ENCODE data around the gene KRTAP10-8.

KRTAP10-8 gene

DNA sequence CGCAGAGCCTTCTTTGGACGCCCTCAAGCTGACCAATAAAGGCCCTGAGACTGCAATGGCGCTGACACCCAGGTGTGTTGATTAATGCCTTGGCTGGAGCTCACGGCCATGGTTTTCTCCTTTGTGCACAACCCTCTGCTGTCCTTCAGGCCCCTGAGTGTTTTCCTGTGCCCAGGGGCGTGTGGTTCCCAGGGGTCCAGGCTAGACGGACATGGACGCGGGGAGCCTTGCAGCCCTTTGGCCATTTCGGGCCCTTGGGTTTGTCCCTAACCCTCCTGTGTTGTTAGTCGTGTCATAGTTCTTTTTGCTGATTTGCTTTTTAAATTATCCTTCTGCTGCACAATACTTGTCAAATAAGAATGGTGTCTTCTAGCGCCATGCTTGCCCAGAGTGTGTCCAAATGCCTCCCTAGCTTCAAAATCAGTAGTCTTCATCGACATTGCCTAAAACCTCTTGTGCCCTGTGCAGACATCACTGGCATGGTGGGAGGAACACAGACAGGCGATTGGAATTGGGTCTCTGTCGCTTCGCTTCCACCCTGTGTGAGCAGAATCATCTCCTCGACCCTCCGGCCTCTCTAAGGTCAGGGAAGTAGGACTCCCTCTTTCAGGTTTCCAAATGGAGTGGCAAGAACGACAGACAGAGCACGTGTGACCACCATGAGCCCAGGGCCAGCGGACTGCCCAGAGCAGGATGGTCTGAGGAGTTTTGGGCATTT lies 36.4 kb upstream of the KRTAP10-8 start:
- TF ChIP-seq ZNF565 (CRISPR knock-in tag; conservative IDR thresholded peaks at IDR 0.05; ENCODE audit: low read depth) (no peak), TCF4 (CRISPR knock-in tag; IDR thresholded peaks at IDR 0.05; ENCODE audit: borderline replicate concordance) (no peak), ZNF8 (CRISPR knock-in tag; IDR thresholded peaks at IDR 0.05) (no peak)
- ATAC-seq, result no peak

DNA sequence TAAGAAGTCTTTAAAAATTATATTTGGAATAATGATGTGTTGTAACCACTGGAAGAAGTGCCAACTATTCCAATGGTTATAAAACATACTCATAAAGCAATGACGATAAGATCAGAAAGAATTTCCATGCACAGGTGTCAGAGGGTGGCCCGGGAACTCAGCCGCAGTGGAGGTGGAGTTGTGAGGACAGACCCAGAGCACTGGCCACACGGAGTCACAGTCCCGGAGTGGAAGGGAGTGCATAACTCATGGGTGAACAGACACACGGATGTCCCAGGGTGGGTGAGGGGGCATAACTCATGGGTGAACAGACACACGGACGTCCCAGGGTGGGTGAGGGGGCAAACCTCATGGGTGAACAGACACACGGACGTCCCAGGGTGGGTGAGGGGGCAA lies 35.9 kb upstream of the KRTAP10-8 start:
- ATAC-seq, result no peak
- TF ChIP-seq, protein P1, sequence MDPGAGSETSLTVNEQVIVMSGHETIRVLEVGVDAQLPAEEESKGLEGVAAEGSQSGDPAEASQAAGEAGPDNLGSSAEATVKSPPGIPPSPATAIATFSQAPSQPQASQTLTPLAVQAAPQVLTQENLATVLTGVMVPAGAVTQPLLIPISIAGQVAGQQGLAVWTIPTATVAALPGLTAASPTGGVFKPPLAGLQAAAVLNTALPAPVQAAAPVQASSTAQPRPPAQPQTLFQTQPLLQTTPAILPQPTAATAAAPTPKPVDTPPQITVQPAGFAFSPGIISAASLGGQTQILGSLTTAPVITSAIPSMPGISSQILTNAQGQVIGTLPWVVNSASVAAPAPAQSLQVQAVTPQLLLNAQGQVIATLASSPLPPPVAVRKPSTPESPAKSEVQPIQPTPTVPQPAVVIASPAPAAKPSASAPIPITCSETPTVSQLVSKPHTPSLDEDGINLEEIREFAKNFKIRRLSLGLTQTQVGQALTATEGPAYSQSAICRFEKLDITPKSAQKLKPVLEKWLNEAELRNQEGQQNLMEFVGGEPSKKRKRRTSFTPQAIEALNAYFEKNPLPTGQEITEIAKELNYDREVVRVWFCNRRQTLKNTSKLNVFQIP (CRISPR knock-in tag; IDR thresholded peaks at IDR 0.05; ENCODE audit: borderline replicate concordance, low read depth), result no peak
- TF ChIP-seq ZNF565 (CRISPR knock-in tag; conservative IDR thresholded peaks at IDR 0.05; ENCODE audit: low read depth), result no peak
- no peak for TF ChIP-seq CSDC2 (CRISPR knock-in tag; IDR thresholded peaks at IDR 0.05)
- no peak for TF ChIP-seq PPARA (CRISPR knock-in tag; IDR thresholded peaks at IDR 0.05; ENCODE audit: borderline replicate concordance)
- TF ChIP-seq OSR1 (CRISPR knock-in tag; IDR thresholded peaks at IDR 0.05), result no peak
- no peak for TF ChIP-seq ZFP3 (CRISPR knock-in tag; IDR thresholded peaks at IDR 0.05)
- no peak for TF ChIP-seq ESRRG (CRISPR knock-in tag; IDR thresholded peaks at IDR 0.05)
- TF ChIP-seq ARNTL (CRISPR knock-in tag; IDR thresholded peaks at IDR 0.05; ENCODE audit: borderline replicate concordance, low read depth), result no peak
- TF ChIP-seq, protein P2, sequence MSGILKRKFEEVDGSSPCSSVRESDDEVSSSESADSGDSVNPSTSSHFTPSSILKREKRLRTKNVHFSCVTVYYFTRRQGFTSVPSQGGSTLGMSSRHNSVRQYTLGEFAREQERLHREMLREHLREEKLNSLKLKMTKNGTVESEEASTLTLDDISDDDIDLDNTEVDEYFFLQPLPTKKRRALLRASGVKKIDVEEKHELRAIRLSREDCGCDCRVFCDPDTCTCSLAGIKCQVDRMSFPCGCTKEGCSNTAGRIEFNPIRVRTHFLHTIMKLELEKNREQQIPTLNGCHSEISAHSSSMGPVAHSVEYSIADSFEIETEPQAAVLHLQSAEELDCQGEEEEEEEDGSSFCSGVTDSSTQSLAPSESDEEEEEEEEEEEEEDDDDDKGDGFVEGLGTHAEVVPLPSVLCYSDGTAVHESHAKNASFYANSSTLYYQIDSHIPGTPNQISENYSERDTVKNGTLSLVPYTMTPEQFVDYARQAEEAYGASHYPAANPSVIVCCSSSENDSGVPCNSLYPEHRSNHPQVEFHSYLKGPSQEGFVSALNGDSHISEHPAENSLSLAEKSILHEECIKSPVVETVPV (CRISPR knock-in tag; IDR thresholded peaks at IDR 0.05), result no peak
- TF ChIP-seq TOX (CRISPR knock-in tag; IDR thresholded peaks at IDR 0.05; ENCODE audit: borderline replicate concordance), result no peak
- TF ChIP-seq ZFP30 (CRISPR knock-in tag; IDR thresholded peaks at IDR 0.05), result no peak
- TF ChIP-seq ZC3H10 (CRISPR knock-in tag; IDR thresholded peaks at IDR 0.05), result no peak

DNA sequence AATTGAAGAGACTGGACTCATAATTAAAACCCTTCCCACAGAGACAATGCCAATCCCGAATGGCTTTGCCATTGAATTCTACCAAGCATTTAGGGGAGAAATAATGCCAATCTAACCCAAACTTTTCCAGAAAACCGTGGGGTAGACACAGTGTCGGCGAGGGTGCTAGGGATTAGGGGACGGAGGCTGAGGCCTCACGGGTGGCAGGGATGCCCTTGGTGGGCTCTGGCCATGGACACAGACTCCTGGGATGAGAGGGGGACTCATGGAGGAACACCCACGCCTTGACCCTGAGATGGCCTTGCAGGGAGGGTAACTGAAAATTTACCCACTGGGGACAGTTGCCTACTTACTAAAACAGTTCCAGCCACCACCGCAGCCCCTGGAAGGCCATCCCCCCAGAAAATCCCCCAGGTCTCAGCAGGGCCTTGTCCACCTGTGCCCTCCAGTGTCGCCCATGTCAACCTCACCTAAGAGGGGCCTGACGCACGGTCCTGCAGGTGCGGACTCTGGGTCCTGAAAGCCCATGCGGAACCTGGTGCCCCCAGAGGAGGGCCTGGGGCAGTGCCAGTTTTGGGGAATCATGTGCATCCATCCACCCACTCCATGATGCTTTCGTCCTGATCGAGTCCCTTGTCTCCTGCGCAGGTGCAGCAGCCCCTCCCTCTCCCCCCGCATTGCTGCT lies 33.4 kb upstream of the KRTAP10-8 start:
- no peak for TF ChIP-seq ZNF70 (CRISPR knock-in tag; IDR thresholded peaks at IDR 0.05)
- no peak for TF ChIP-seq PPARA (CRISPR knock-in tag; IDR thresholded peaks at IDR 0.05; ENCODE audit: borderline replicate concordance)
- TF ChIP-seq ZC3H10 (CRISPR knock-in tag; IDR thresholded peaks at IDR 0.05), result no peak
- TF ChIP-seq CSDC2 (CRISPR knock-in tag; IDR thresholded peaks at IDR 0.05), result no peak
- TF ChIP-seq SNAI2 (CRISPR knock-in tag; IDR thresholded peaks at IDR 0.05), result no peak
- TF ChIP-seq TCF4 (CRISPR knock-in tag; IDR thresholded peaks at IDR 0.05; ENCODE audit: borderline replicate concordance), result no peak
- no peak for ATAC-seq

DNA sequence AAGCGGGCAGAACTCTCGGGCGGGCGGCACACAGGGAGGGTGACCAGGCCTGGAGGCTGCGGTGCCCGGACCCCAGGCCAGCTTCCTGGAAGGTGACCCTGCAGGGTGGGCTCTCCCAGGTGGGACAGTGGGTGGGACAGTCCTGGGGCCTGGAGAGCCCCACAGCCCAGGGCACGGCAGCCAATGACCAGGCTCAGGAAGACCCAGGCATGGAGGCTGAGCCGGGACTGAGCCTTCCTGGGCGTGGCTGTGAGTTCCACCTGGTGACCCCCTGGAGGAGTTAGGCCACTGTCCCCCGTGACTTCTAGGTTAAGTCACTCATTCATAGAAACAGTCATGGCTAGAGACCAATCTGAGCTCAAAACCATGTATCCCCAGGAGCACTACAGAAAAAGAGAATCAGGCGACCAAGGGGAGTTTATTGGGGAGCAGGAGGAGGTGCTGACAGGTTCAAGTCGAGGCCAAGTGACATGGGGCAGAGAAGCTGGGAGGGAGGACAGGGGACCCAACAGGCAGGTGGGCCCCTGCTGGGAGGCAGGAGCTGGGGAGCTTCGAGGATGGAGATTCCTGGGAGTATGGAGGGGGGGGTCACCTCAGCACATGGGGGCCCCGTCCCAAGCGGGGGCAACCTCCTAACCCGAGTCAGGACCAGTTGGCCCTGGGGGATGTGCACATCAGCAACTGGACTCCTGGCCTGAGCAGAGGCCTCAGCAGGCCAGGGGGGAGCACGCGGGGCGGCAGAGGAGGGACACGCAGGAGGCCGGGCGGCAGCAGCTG lies 32.6 kb upstream of the KRTAP10-8 start:
- TF ChIP-seq, protein P3, sequence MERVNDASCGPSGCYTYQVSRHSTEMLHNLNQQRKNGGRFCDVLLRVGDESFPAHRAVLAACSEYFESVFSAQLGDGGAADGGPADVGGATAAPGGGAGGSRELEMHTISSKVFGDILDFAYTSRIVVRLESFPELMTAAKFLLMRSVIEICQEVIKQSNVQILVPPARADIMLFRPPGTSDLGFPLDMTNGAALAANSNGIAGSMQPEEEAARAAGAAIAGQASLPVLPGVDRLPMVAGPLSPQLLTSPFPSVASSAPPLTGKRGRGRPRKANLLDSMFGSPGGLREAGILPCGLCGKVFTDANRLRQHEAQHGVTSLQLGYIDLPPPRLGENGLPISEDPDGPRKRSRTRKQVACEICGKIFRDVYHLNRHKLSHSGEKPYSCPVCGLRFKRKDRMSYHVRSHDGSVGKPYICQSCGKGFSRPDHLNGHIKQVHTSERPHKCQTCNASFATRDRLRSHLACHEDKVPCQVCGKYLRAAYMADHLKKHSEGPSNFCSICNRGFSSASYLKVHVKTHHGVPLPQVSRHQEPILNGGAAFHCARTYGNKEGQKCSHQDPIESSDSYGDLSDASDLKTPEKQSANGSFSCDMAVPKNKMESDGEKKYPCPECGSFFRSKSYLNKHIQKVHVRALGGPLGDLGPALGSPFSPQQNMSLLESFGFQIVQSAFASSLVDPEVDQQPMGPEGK (CRISPR knock-in tag; IDR thresholded peaks at IDR 0.05; ENCODE audit: borderline replicate concordance), result no peak
- TF ChIP-seq BACH2 (CRISPR knock-in tag; IDR thresholded peaks at IDR 0.05; ENCODE audit: borderline replicate concordance) (no peak), ZNF565 (CRISPR knock-in tag; conservative IDR thresholded peaks at IDR 0.05; ENCODE audit: low read depth) (no peak), ZC3H10 (CRISPR knock-in tag; IDR thresholded peaks at IDR 0.05) (no peak), OSR1 (CRISPR knock-in tag; IDR thresholded peaks at IDR 0.05) (no peak), ESRRG (CRISPR knock-in tag; IDR thresholded peaks at IDR 0.05) (no peak)
- TF ChIP-seq, protein P1 (CRISPR knock-in tag; IDR thresholded peaks at IDR 0.05; ENCODE audit: borderline replicate concordance, low read depth), result no peak
- no peak for ATAC-seq

Data from SK-N-SH treated with all-trans-retinoic acid at 6 μM for 48 hours (cell line).